Right ventricle myocardium inferior (tissue), 1 donor: ENCODE results near the gene TSHZ3. TPM values are rescaled to one million over a fixed set of nuclear protein-coding genes. Genes with fewer than 3 reads are reported as not detected.

Experiments used
- ATAC-seq: fragments of 200-7000 bp; cut with Tn5 transposase; one replicate; pipeline ENCODE4 v1.9.1; 2020; ENCODE audit warnings: mild to moderate bottlenecking, moderate library complexity
- DNase-seq: peaks from one replicate; pipeline ENCODE4 v3.0.0; 2021; ENCODE audit errors: missing footprints
- intact Hi-C: fragments of 100-400 bp; cut with DNase I; formaldehyde crosslinking; loops from one replicate; pipeline ENCODE4 v1.11.0; 2022
- total RNA-seq: library from RNA; stranded (reverse); fragmentation: NEBNext Ultra II Directional; extraction: Animal tissue kit (Norgen Biotek cat#: 25700); gene quantifications from one replicate; pipeline ENCODE4 v1.2.1, GENCODE V29; 2021
- donor health status: DM: no; HTN: yes; CAD: no; lungs with severe emphysema.

TSHZ3 gene
- total RNA-seq, 1 donor from 2014 or later, result 3.5 TPM

- DNase-seq, result no peak
- intact Hi-C loops, result no loop called here
- ATAC-seq, result no peak
Measured at GRCh38 chr19:31326329-31327028, 22.8 kb downstream of the TSHZ3 start.

- DNase-seq (no peak), ATAC-seq (no peak)
- intact Hi-C loops, result no loop called here
Measured at GRCh38 chr19:31325342-31325741, 23.9 kb downstream of the TSHZ3 start.

- intact Hi-C loops, result no loop called here
- ATAC-seq (no peak), DNase-seq (no peak)
Measured at GRCh38 chr19:31319465-31319864, 29.8 kb downstream of the TSHZ3 start.

- intact Hi-C loops, result no loop called here
- DNase-seq (no peak), ATAC-seq (no peak)
Measured at GRCh38 chr19:31318790-31319425, 30.3 kb downstream of the TSHZ3 start.

GRCh38 chr19:31317570-31317969, 31.7 kb downstream of the TSHZ3 start:
- DNase-seq, result peak; percentile 61
- intact Hi-C loops, result no loop called here
- no peak for ATAC-seq

- intact Hi-C loops, result no loop called here
- ATAC-seq (no peak), DNase-seq (peak; percentile 64)
Measured at GRCh38 chr19:31317093-31317492, 32.1 kb downstream of the TSHZ3 start.

GRCh38 chr19:31316201-31316951, 32.9 kb downstream of the TSHZ3 start:
- DNase-seq (peak; percentile 63), ATAC-seq (peak; percentile 86)
- intact Hi-C loops, result no loop called here

- ATAC-seq (no peak), DNase-seq (no peak)
- intact Hi-C loops, result no loop called here
Measured at GRCh38 chr19:31315652-31316051, 33.6 kb downstream of the TSHZ3 start.

GRCh38 chr19:31314849-31315629, 34.2 kb downstream of the TSHZ3 start:
- ATAC-seq, result no peak
- DNase-seq, result no peak
- intact Hi-C loops, result no loop called here

GRCh38 chr19:31314156-31314555, 35.1 kb downstream of the TSHZ3 start:
- ATAC-seq (no peak), DNase-seq (no peak)
- intact Hi-C loops, result no loop called here

GRCh38 chr19:31313291-31314030, 35.8 kb downstream of the TSHZ3 start:
- no peak for ATAC-seq
- intact Hi-C loops, result no loop called here
- no peak for DNase-seq

GRCh38 chr19:31312677-31313244, 36.5 kb downstream of the TSHZ3 start:
- ATAC-seq (no peak), DNase-seq (no peak)
- intact Hi-C loops, result no loop called here

- intact Hi-C loops, result no loop called here
- no peak for ATAC-seq
- DNase-seq, result no peak
Measured at GRCh38 chr19:31312009-31312676, 37.1 kb downstream of the TSHZ3 start.

- intact Hi-C loops, result no loop called here
- no peak for DNase-seq
- ATAC-seq, result no peak
Measured at GRCh38 chr19:31310432-31311133, 38.7 kb downstream of the TSHZ3 start.

- intact Hi-C loops, result no loop called here
- peak; percentile 46 for DNase-seq
- no peak for ATAC-seq
Measured at GRCh38 chr19:31308781-31309180, 40.5 kb downstream of the TSHZ3 start.

- no peak for ATAC-seq
- intact Hi-C loops, result no loop called here
- DNase-seq, result peak; percentile 39
Measured at GRCh38 chr19:31307071-31307669, 42.1 kb downstream of the TSHZ3 start.
